RKO (cell line): Measurements from ENCODE around the gene THEMIS2.
A peak's percentile ranks its signal among the peaks of the same experiment; 100 is the strongest.
"Not testable (repeated sequence)": the region's sequence is repeated elsewhere in the genome, so short reads cannot be mapped to it uniquely, and the experiment has no call there.

Source experiments
- DNase-seq: peaks from one replicate; pipeline ENCODE4 v3.0.0-alpha.2; 2016; ENCODE audit warnings: low spot score

Gene THEMIS2

GRCh38 chr1:27872059-27872801 lies at the start of gene THEMIS2:
Gene THEMIS2, plus strand, starts transcription at chr1:27872544. Its CDS starts 28 bp downstream, at chr1:27872572.
- DNase-seq: no peak

- DNase-seq: no peak
Observed at GRCh38 chr1:27823784-27824183, 48.6 kb upstream of the THEMIS2 start.

- DNase-seq: no peak
Observed at GRCh38 chr1:27824411-27824810, 47.9 kb upstream of the THEMIS2 start.

GRCh38 chr1:27829339-27829960 lies 42.9 kb upstream of the THEMIS2 start:
- not testable (repeated sequence) for DNase-seq

GRCh38 chr1:27830621-27831440 lies 41.5 kb upstream of the THEMIS2 start, which contains the start of gene PPP1R8:
Gene PPP1R8, plus strand, starts transcription at chr1:27830782. Its CDS starts 54 bp downstream, at chr1:27830836.
- peak; percentile 97 for DNase-seq

GRCh38 chr1:27831568-27832410 lies 40.6 kb upstream of the THEMIS2 start:
- peak; percentile 46 for DNase-seq

- peak; percentile 60 for DNase-seq
Observed at GRCh38 chr1:27832762-27833161, 39.6 kb upstream of the THEMIS2 start.

- no peak for DNase-seq
Observed at GRCh38 chr1:27833470-27833869, 38.9 kb upstream of the THEMIS2 start.

GRCh38 chr1:27835046-27835445 lies 37.3 kb upstream of the THEMIS2 start:
- DNase-seq: no peak

- no peak for DNase-seq
Observed at GRCh38 chr1:27835501-27835900, 36.8 kb upstream of the THEMIS2 start.

- no peak for DNase-seq
Observed at GRCh38 chr1:27849951-27850350, 22.4 kb upstream of the THEMIS2 start.

GRCh38 chr1:27855085-27855484 lies 17.3 kb upstream of the THEMIS2 start:
- DNase-seq: no peak

- no peak for DNase-seq
Observed at GRCh38 chr1:27856561-27857343, 15.6 kb upstream of the THEMIS2 start.

GRCh38 chr1:27857552-27857951 lies 14.8 kb upstream of the THEMIS2 start:
- DNase-seq: not testable (repeated sequence)

GRCh38 chr1:27858072-27858948 lies 14.0 kb upstream of the THEMIS2 start:
- DNase-seq: peak; percentile 79

- DNase-seq: no peak
Observed at GRCh38 chr1:27858949-27859576, 13.3 kb upstream of the THEMIS2 start.

GRCh38 chr1:27861436-27861835 lies 10.9 kb upstream of the THEMIS2 start:
- no peak for DNase-seq

- DNase-seq: no peak
Observed at GRCh38 chr1:27862004-27862403, 10.3 kb upstream of the THEMIS2 start.
